Gastrocnemius medialis (tissue), 4 donors: ENCODE measurements around the gene KYNU.

Experiments
- CTCF ChIP-seq, 5 experiments: fragments of 450-650 bp in 3 of 5; fragments of 200-600 bp in 2 of 5; sonication (generic) in 2 of 5; IDR thresholded peaks in 4 of 5; conservative IDR thresholded peaks in 1 of 5; 1 replicate in 4 of 5; 2 replicates in 1 of 5; pipeline ENCODE4 v1.5.1; 2016 to 2019; ENCODE audit warnings: antibody characterized with exemption in 5 of 5, mild to moderate bottlenecking in 3 of 5, moderate library complexity in 3 of 5
- POLR2A ChIP-seq, 2 donors: fragments of 450-650 bp; IDR thresholded peaks; one replicate each; pipeline ENCODE4 v1.6.1; 2017; ENCODE audit warnings: antibody characterized with exemption in 2 of 2, mild to moderate bottlenecking in 2 of 2, moderate library complexity in 2 of 2

- TF ChIP-seq CTCF (IDR thresholded peaks at IDR 0.05 in 4 of 5, conservative IDR thresholded peaks at IDR 0.05 in 1 of 5) (no peak), POLR2A (IDR thresholded peaks at IDR 0.05) (no peak)
These were observed 15.3 kb downstream of the KYNU start for GRCh38 chr2:142892715-142893114.
